Endodermal cell (in vitro differentiated cells): ENCODE results near the gene COG3. TPM values are rescaled to one million over a fixed set of nuclear protein-coding genes. Genes with fewer than 3 reads are reported as not detected.

Experiments used
- DNase-seq: peaks from one replicate; pipeline ENCODE4 v3.0.0-alpha.2; 2017
- H3K27ac ChIP-seq: 2 replicates; pipeline ENCODE4 v1.5.1; 2013; ENCODE audit warnings: mild to moderate bottlenecking, low read depth, low read length, moderate library complexity
- H3K27me3 ChIP-seq: 2 replicates; pipeline ENCODE4 v1.6.1; 2013; ENCODE audit warnings: mild to moderate bottlenecking, low read length, moderate library complexity; ENCODE audit not compliant: insufficient read depth, control insufficient read depth, poor library complexity, severe bottlenecking
- H3K36me3 ChIP-seq: 2 replicates; pipeline ENCODE4 v1.7.0; 2013; ENCODE audit warnings: mild to moderate bottlenecking, low read length, moderate library complexity; ENCODE audit not compliant: control insufficient read depth, insufficient read depth
- H3K4me1 ChIP-seq: one replicate; pipeline ENCODE4 v1.7.0; 2013; ENCODE audit warnings: low read length; ENCODE audit not compliant: control insufficient read depth, insufficient read depth
- H3K4me3 ChIP-seq: 2 replicates; pipeline ENCODE4 v1.5.1; 2013; ENCODE audit warnings: mild to moderate bottlenecking, low read length, moderate library complexity
- H3K9ac ChIP-seq: 2 replicates; pipeline ENCODE4 v1.6.1; 2013; ENCODE audit warnings: mild to moderate bottlenecking, low read length, moderate library complexity; ENCODE audit not compliant: poor library complexity, severe bottlenecking; ENCODE audit errors: extremely low read depth
- H3K9me3 ChIP-seq: 2 replicates; pipeline ENCODE4 v1.6.1; 2013; ENCODE audit warnings: mild to moderate bottlenecking, low read length, moderate library complexity; ENCODE audit not compliant: control insufficient read depth
- H3K27ac Mint-ChIP-seq: 2 replicates; pipeline ENCODE4 v1.8.0; 2020; ENCODE audit warnings: mixed read lengths
- H3K27me3 Mint-ChIP-seq: 2 replicates; pipeline ENCODE4 v1.8.0; 2021; ENCODE audit warnings: mild to moderate bottlenecking, mixed read lengths; ENCODE audit not compliant: insufficient read depth
- H3K36me3 Mint-ChIP-seq: 2 replicates; pipeline ENCODE4 v1.8.0; 2020; ENCODE audit warnings: low read depth, mixed read lengths
- H3K4me1 Mint-ChIP-seq: 2 replicates; pipeline ENCODE4 v1.8.0; 2020; ENCODE audit warnings: mixed read lengths
- H3K4me3 Mint-ChIP-seq: 2 replicates; pipeline ENCODE4 v1.8.0; 2020; ENCODE audit warnings: mild to moderate bottlenecking, moderate library complexity, mixed read lengths
- H3K9me3 Mint-ChIP-seq: 2 replicates; pipeline ENCODE4 v1.8.0; 2020; ENCODE audit warnings: mild to moderate bottlenecking, mixed read lengths
- CTCF ChIP-seq: fragments of 200-600 bp; sonication (generic); conservative IDR thresholded peaks from 2 replicates; pipeline ENCODE4 v1.5.0; 2021; ENCODE audit warnings: antibody characterized with exemption, mild to moderate bottlenecking
- WGBS, 2 experiments: methylation state at CpG; one replicate each; pipeline versions ENCODE4 v1.1.5 to v1.1.7; 2013; ENCODE audit warnings: missing lambda C conversion rate in 2 of 2, mixed read lengths in 1 of 2; ENCODE audit not compliant: insufficient coverage in 1 of 2, insufficient read length in 1 of 2; 5-methylcytosine and 5-hydroxymethylcytosine counted together
- total RNA-seq, 2 donors: library from RNA; stranded (reverse); fragmentation: NEBNext Ultra II Directional in 1 of 2; extraction: Animal tissue kit (Norgen Biotek cat#: 25700) in 1 of 2; gene quantifications; 2 replicates in 1 of 2; 3 replicates in 1 of 2; pipeline ENCODE4 v1.2.1, GENCODE V29; 2021

Gene COG3
- total RNA-seq, 2 donors from 2014 or later: 21.8 to 23.8 TPM

- Histone ChIP-seq H3K9me3 (no peaks in the 10 kb centered on the region), H3K4me3 (no peak overlapping the region), H3K9ac (no peak overlapping the region), H3K27ac (no peak overlapping the region), H3K4me1 (peaks cover 13% of the 10 kb centered on the region), H3K27me3 (no peaks in the 10 kb centered on the region), H3K36me3 (peaks cover 69% of the 10 kb centered on the region)
- 95% methylated on average over 3 of the region's 3 CpGs; no CpG with 5 or more reads in 1 of the 2 experiments for WGBS, 2 experiments
- H3K4me3 Mint-ChIP-seq: no peak overlapping the region
- DNase-seq: no peak
- peaks cover 41% of the 10 kb centered on the region for H3K4me1 Mint-ChIP-seq
- peak overlapping the region; percentile 33 for H3K27ac Mint-ChIP-seq
- H3K27me3 Mint-ChIP-seq: no peaks in the 10 kb centered on the region
- H3K36me3 Mint-ChIP-seq: peaks cover 46% of the 10 kb centered on the region
- H3K9me3 Mint-ChIP-seq: no peaks in the 10 kb centered on the region
- TF ChIP-seq CTCF: no peak
Measured at GRCh38 chr13:45529758-45530157, 65.0 kb downstream of the COG3 start.

GRCh38 chr13:45534604-45535003 lies 69.9 kb downstream of the COG3 start:
- DNase-seq: no peak
- Mint-ChIP-seq H3K27me3 (no peaks in the 10 kb centered on the region), H3K9me3 (no peaks in the 10 kb centered on the region), H3K4me3 (no peak overlapping the region), H3K27ac (no peak overlapping the region), H3K4me1 (peaks cover 4% of the 10 kb centered on the region), H3K36me3 (peaks cover 37% of the 10 kb centered on the region)
- Histone ChIP-seq H3K9ac (no peak overlapping the region), H3K4me1 (peaks cover 6% of the 10 kb centered on the region), H3K9me3 (no peaks in the 10 kb centered on the region), H3K4me3 (no peak overlapping the region), H3K36me3 (peaks cover 71% of the 10 kb centered on the region), H3K27me3 (no peaks in the 10 kb centered on the region), H3K27ac (no peak overlapping the region)
- WGBS, 2 experiments: 89 to 94% methylated on average over 9 of the region's 9 CpGs
- TF ChIP-seq CTCF: no peak

- no peaks in the 10 kb centered on the region for H3K9me3 Mint-ChIP-seq
- no peak for DNase-seq
- TF ChIP-seq CTCF: no peak
- H3K27ac Mint-ChIP-seq: no peak overlapping the region
- H3K36me3 ChIP-seq: peaks cover 55% of the 10 kb centered on the region
- H3K4me1 ChIP-seq: peaks cover 6% of the 10 kb centered on the region
- no peak overlapping the region for H3K4me3 ChIP-seq
- peaks cover 25% of the 10 kb centered on the region for H3K36me3 Mint-ChIP-seq
- H3K9ac ChIP-seq: no peak overlapping the region
- no peak overlapping the region for H3K27ac ChIP-seq
- H3K27me3 Mint-ChIP-seq: no peaks in the 10 kb centered on the region
- no peaks in the 10 kb centered on the region for H3K27me3 ChIP-seq
- WGBS, 2 experiments: 97% methylated on average over 2 of the region's 2 CpGs; no CpG with 5 or more reads in 1 of the 2 experiments
- H3K4me3 Mint-ChIP-seq: no peak overlapping the region
- H3K4me1 Mint-ChIP-seq: no peaks in the 10 kb centered on the region
- no peaks in the 10 kb centered on the region for H3K9me3 ChIP-seq
Measured at GRCh38 chr13:45536224-45536623, 71.5 kb downstream of the COG3 start.
